HepG2 (cell line): ENCODE measurements around the gene ABTB2. TPM values are rescaled to one million over a fixed set of nuclear protein-coding genes. Genes with fewer than 3 reads are reported as not detected.

Experiments
- ATAC-seq: fragments of 200-7000 bp; cut with Tn5 transposase; 3 replicates; pipeline ENCODE4 v1.9.1; 2020; ENCODE audit warnings: mild to moderate bottlenecking, moderate library complexity
- BruUV-seq: library from RNA; stranded (reverse); fragments of 400-500 nt; replicated peaks from 2 replicates; lab custom pipeline; 2021; lab: Mats Ljungman, UMichigan
- CTCF ChIA-PET: fragments of 300-600 bp; formaldehyde crosslinking; extraction: SDS; loops from one replicate; lab custom pipeline; 2021; ENCODE audit warnings: low total read pairs, inconsistent platforms, low intra/inter-chr PET ratio; lab: Yijun Ruan, JAX
- POLR2A ChIA-PET: fragments of 350-600 bp; sonication (Branson Sonifier 250); formaldehyde crosslinking; loops from one replicate; lab custom pipeline; 2020; ENCODE audit warnings: antibody characterized with exemption, inconsistent platforms; lab: Yijun Ruan, JAX
- DNase-seq: peaks from one replicate; pipeline ENCODE4 v3.0.0-alpha.2; 2015; ENCODE audit warnings: low spot score
- FAIRE-seq: peaks from 3 replicates; lab custom pipeline; 2011; peaks lifted over from hg19 to GRCh38; lab: Jason Lieb, UNC
- H2AFZ ChIP-seq: one replicate; pipeline ENCODE4 v1.6.1; 2011; ENCODE audit warnings: low read length, inconsistent platforms
- H3K27ac ChIP-seq: fragments of 300-600 bp; 3 replicates; pipeline ENCODE4 v1.8.0; 2011; ENCODE audit warnings: mixed run types, mild to moderate bottlenecking, mixed read lengths, low read length, inconsistent platforms; ENCODE audit not compliant: insufficient read depth; ENCODE audit errors: extremely low read length
- H3K27me3 ChIP-seq, 2 experiments: fragments of 200-600 bp in 1 of 2; 2 replicates in 1 of 2; 3 replicates in 1 of 2; pipeline versions ENCODE4 v1.6.0 to v1.8.0; 2011; ENCODE audit warnings: low read length in 2 of 2, mild to moderate bottlenecking in 2 of 2, moderate library complexity in 2 of 2, inconsistent platforms in 1 of 2; ENCODE audit not compliant: insufficient read depth in 2 of 2, control insufficient read depth in 1 of 2
- H3K36me3 ChIP-seq, 2 experiments: fragments of 200-600 bp in 1 of 2; replicated peaks in 1 of 2; 2 replicates in 1 of 2; 3 replicates in 1 of 2; pipeline versions ENCODE4 v1.5.1 to v1.8.0; 2011; ENCODE audit warnings: low read length in 2 of 2, inconsistent platforms in 1 of 2; ENCODE audit not compliant: insufficient read depth in 2 of 2, control insufficient read depth in 1 of 2
- H3K4me1 ChIP-seq: 2 replicates; pipeline ENCODE4 v1.5.1; 2012; ENCODE audit warnings: low read length, inconsistent platforms; ENCODE audit not compliant: insufficient read depth
- H3K4me2 ChIP-seq: 2 replicates; pipeline ENCODE4 v1.6.0; 2011; ENCODE audit warnings: low read depth, low read length, inconsistent platforms
- H3K4me3 ChIP-seq, 3 experiments: fragments of 200-600 bp in 1 of 3; sonication (generic), shearing (Covaris generic) in 1 of 3; replicated peaks in 1 of 3; 2 replicates each; pipeline ENCODE4 v1.5.1; 2011 to 2016; ENCODE audit warnings: low read length in 3 of 3, inconsistent platforms in 2 of 3, low read depth in 2 of 3, mild to moderate bottlenecking in 2 of 3, control low read depth in 1 of 3, mixed read lengths in 1 of 3; ENCODE audit not compliant: insufficient read depth in 1 of 3
- H3K79me2 ChIP-seq: one replicate; pipeline ENCODE4 v1.6.1; 2011; ENCODE audit warnings: low read length, inconsistent platforms; ENCODE audit not compliant: insufficient read depth
- H3K9ac ChIP-seq: 2 replicates; pipeline ENCODE4 v1.6.0; 2011; ENCODE audit warnings: mild to moderate bottlenecking, low read depth, low read length, inconsistent platforms; ENCODE audit not compliant: insufficient read depth
- H3K9me3 ChIP-seq: 2 replicates; pipeline ENCODE4 v1.5.1; 2012; ENCODE audit warnings: mild to moderate bottlenecking, low read length
- H4K20me1 ChIP-seq: 2 replicates; pipeline ENCODE4 v1.6.0; 2011; ENCODE audit warnings: inconsistent platforms, mild to moderate bottlenecking, low read length, moderate library complexity; ENCODE audit not compliant: insufficient read depth
- CENPT ChIP-seq: sonication (generic); formaldehyde crosslinking; IDR thresholded peaks from 2 replicates; pipeline ENCODE4 v1.8.0; 2022; ENCODE audit warnings: low read depth, mild to moderate bottlenecking, moderate library complexity, missing genetic modification reagents
- FIP1L1 ChIP-seq: fragments of 200-400 bp; formaldehyde crosslinking; IDR thresholded peaks from 2 replicates; pipeline ENCODE4 v1.6.1; 2018; ENCODE audit warnings: low read depth, mild to moderate bottlenecking, low read length, moderate library complexity, borderline replicate concordance; ENCODE audit not compliant: insufficient read depth
- GTF3A ChIP-seq: sonication (generic); formaldehyde crosslinking; conservative IDR thresholded peaks from 2 replicates; pipeline ENCODE4 v1.4.0; 2020; ENCODE audit warnings: mild to moderate bottlenecking, missing genetic modification reagents
- NFE2L1 ChIP-seq: sonication (generic); formaldehyde crosslinking; IDR thresholded peaks from 2 replicates; pipeline ENCODE4 v1.4.0; 2020; ENCODE audit warnings: missing genetic modification reagents, mild to moderate bottlenecking, borderline replicate concordance
- NFRKB ChIP-seq: fragments of 450-650 bp; IDR thresholded peaks from 2 replicates; pipeline ENCODE4 v1.6.1; 2017
- POLR2A ChIP-seq, 2 experiments: IDR thresholded peaks; 2 replicates each; pipeline ENCODE4 v1.6.1; 2011; ENCODE audit warnings: low read depth in 2 of 2, low read length in 2 of 2, mild to moderate bottlenecking in 1 of 2, moderate library complexity in 1 of 2; ENCODE audit not compliant: insufficient read depth in 1 of 2
- RNF2 ChIP-seq: fragments of 450-650 bp; conservative IDR thresholded peaks from 2 replicates; pipeline ENCODE4 v1.6.1; 2016; ENCODE audit warnings: low read depth
- SPEN ChIP-seq: sonication (generic); formaldehyde crosslinking; IDR thresholded peaks from 2 replicates; pipeline ENCODE4 v1.5.1; 2020; ENCODE audit warnings: low read depth, mild to moderate bottlenecking, missing genetic modification reagents
- SRY ChIP-seq: sonication (generic); formaldehyde crosslinking; IDR thresholded peaks from 2 replicates; pipeline ENCODE4 v1.8.0; 2022; ENCODE audit warnings: mild to moderate bottlenecking, missing genetic modification reagents
- TCF7 ChIP-seq: sonication (generic); IDR thresholded peaks from 2 replicates; pipeline ENCODE4 v1.6.1; 2016; ENCODE audit warnings: antibody characterized with exemption, low read depth
- ZNF30 ChIP-seq: sonication (generic); formaldehyde crosslinking; IDR thresholded peaks from 2 replicates; pipeline ENCODE4 v1.5.0; 2020; ENCODE audit warnings: mild to moderate bottlenecking, missing genetic modification reagents
- ZNF431 ChIP-seq: sonication (generic); formaldehyde crosslinking; IDR thresholded peaks from 2 replicates; pipeline ENCODE4 v1.9.0; 2022; ENCODE audit warnings: missing genetic modification reagents, low read depth, mild to moderate bottlenecking, borderline replicate concordance
- ZNF501 ChIP-seq: sonication (generic); formaldehyde crosslinking; IDR thresholded peaks from 2 replicates; pipeline ENCODE4 v1.5.1; 2020; ENCODE audit warnings: mild to moderate bottlenecking, moderate library complexity, missing genetic modification reagents
- ZNF777 ChIP-seq: sonication (generic); formaldehyde crosslinking; IDR thresholded peaks from 2 replicates; pipeline ENCODE4 v1.4.0; 2020; ENCODE audit warnings: missing genetic modification reagents
- WGBS: methylation state at CpG from one replicate; pipeline ENCODE4 v1.1.6; 2017; ENCODE audit warnings: low lambda C conversion rate; 5-methylcytosine and 5-hydroxymethylcytosine counted together
- in situ Hi-C: cut with HindIII; loops from 2 replicates; pipeline ENCODE4 v1.10.0; 2017; ENCODE audit warnings: low pct_unique_long_range_greater_than_20kb; ENCODE audit not compliant: extremely low pct_ligation_motif_present
- intact Hi-C: fragments of 100-400 bp; cut with micrococcal nuclease; formaldehyde crosslinking; loops from one replicate; pipeline ENCODE4 v1.10.0; 2022; ENCODE audit not compliant: unreplicated experiment
- polyA plus RNA-seq, 8 experiments: library from polyadenylated mRNA; depleted of rRNA in 3 of 8; stranded (reverse) in 7 of 8; unstranded in 1 of 8; fragments of >200 nt; fragmentation: Illumina TruSeq in 4 of 8; extraction: Trizol in 4 of 8; gene quantifications; 2 replicates each; pipeline versions ENCODE4 v1.2.1 to v1.2.3, GENCODE V29; 2011 to 2016; ENCODE audit warnings: low read depth in 4 of 8, missing spikeins in 1 of 8, mixed read lengths in 1 of 8; ENCODE audit not compliant: insufficient read depth in 1 of 8
- total RNA-seq, 5 experiments: library from RNA; depleted of rRNA; stranded (reverse); fragments of >200 nt; fragmentation: Illumina TruSeq; extraction: Trizol; gene quantifications; 2 replicates each; pipeline ENCODE4 v1.2.3, GENCODE V29; 2016; ENCODE audit warnings: low read depth in 1 of 5
- TF ChIP-seq, protein P1 (sequence below): sonication (generic); formaldehyde crosslinking; IDR thresholded peaks from 2 replicates; pipeline ENCODE4 v1.4.0; 2020; ENCODE audit warnings: mild to moderate bottlenecking, missing genetic modification reagents
- TF ChIP-seq, protein P2 (sequence below): sonication (generic); formaldehyde crosslinking; IDR thresholded peaks from 2 replicates; pipeline ENCODE4 v1.5.1; 2020; ENCODE audit warnings: missing genetic modification reagents, mild to moderate bottlenecking, borderline replicate concordance

Gene ABTB2
- total and polyA plus RNA-seq, 2 of the 13 experiments (the other 11 are each of a cell fraction or from before 2014, with no cell fraction given): 5.1 to 15.4 TPM

DNA sequence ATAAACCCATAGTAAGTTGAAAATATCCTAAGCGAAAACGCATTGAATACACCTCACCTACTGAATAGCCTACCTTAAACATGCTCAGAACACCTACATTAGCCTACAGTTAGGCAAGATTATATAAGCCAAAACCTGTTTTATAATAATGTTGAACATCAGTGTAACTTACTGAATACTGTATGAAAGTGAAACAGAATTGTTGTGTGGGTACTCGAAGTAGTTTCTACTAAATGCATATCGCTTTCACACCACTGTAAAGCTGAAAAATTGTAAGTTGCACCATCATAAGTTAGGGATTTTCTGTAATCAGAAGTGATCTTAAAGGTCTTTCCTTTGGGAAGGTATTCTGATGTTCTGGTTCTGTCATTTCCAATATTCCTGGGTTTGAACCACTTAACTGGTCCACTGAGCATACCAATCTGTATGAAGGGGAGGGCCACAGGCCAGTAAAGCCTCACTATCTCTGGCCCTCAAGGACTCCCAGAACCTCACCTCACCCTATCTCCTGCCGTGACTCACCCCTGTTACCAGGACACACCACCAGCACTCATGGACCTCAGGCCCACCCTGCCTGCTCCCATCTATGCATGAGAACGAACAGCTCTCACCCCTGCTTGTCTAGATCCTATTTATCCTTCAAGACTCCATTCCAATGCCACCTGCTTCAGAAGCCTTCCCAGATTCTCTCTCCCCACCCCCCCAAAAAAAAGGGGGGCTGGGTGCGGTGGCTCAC lies 182.4 kb downstream of the ABTB2 start:
- Histone ChIP-seq H3K27me3 (no peaks in the 10 kb centered on the region), H3K27ac (no peak overlapping the region), H3K36me3 (peaks cover 17 to 28% of the 10 kb centered on the region in 2 experiments; a peak in 4 of 5 replicates), H3K9ac (no peak overlapping the region), H3K9me3 (no peaks in the 10 kb centered on the region), H3K4me1 (peaks cover 7% of the 10 kb centered on the region; the same call in 1 of the 2 replicates), H4K20me1 (0 out of 2 replicates have a peak, but pooled peaks cover 3% of the 10 kb centered on the region), H3K79me2 (no peaks in the 10 kb centered on the region), H3K4me3 (no peak overlapping the region), H2AFZ (no peak overlapping the region), H3K4me2 (no peak overlapping the region)
- ChIA-PET CTCF (interaction anchor here (4.9 kb wide), 1 partner anchor 184 kb away, joined by 169 read pairs; the partner anchor contains the start of gene ABTB2), POLR2A (interaction anchor here (2.8 kb wide), 1 partner anchor 182 kb away, joined by 51 read pairs; the partner anchor contains the start of gene ABTB2)
- no peak for TF ChIP-seq SPEN
- no peak for TF ChIP-seq CENPT (CRISPR knock-in tag)
- TF ChIP-seq ZNF30: no peak
- TF ChIP-seq ZNF501 (CRISPR knock-in tag): no peak
- TF ChIP-seq SRY (CRISPR knock-in tag): no peak
- no peak for TF ChIP-seq ZNF431
- TF ChIP-seq, protein P1, sequence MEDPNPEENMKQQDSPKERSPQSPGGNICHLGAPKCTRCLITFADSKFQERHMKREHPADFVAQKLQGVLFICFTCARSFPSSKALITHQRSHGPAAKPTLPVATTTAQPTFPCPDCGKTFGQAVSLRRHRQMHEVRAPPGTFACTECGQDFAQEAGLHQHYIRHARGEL: no peak
- TF ChIP-seq, protein P2, sequence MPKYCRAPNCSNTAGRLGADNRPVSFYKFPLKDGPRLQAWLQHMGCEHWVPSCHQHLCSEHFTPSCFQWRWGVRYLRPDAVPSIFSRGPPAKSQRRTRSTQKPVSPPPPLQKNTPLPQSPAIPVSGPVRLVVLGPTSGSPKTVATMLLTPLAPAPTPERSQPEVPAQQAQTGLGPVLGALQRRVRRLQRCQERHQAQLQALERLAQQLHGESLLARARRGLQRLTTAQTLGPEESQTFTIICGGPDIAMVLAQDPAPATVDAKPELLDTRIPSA (CRISPR knock-in tag): no peak
- no peak for TF ChIP-seq NFRKB
- TF ChIP-seq FIP1L1: no peak
- TF ChIP-seq ZNF777 (CRISPR knock-in tag): no peak
- no peak for TF ChIP-seq TCF7
- TF ChIP-seq GTF3A (CRISPR knock-in tag): no peak
- no peak for TF ChIP-seq NFE2L1 (CRISPR knock-in tag)
- no peak for TF ChIP-seq POLR2A (IDR thresholded peaks at IDR 0.05; ENCODE audit: insufficient read depth in 1 of 2, low read depth in 2 of 2, low read length in 2 of 2)
- TF ChIP-seq RNF2: no peak
- DNase-seq (no peak), ATAC-seq (no peak), FAIRE-seq (no peak)
- BruUV-seq: no TSS peak
- WGBS: 97% methylated on average over 7 of the region's 7 CpGs
- intact Hi-C loops: loop anchor here (10.0 kb wide), 1 partner anchor 289 kb away; no protein-coding TSS in a partner anchor
- in situ Hi-C loops: loop anchor here (5.0 kb wide), 1 partner anchor 182 kb away; the partner anchor contains the start of gene ABTB2
